Non-pigmented ciliary epithelial cell (primary cell): ENCODE results near the gene ZNF79.

Experiments
- DNase-seq: peaks from one replicate; pipeline ENCODE4 v3.0.0-alpha.2; 2010; ENCODE audit warnings: low read depth

The ZNF79 gene

GRCh38 chr9:127398275-127398647 lies 25.9 kb upstream of the ZNF79 start:
- DNase-seq, result no peak

- DNase-seq, result no peak
Measured at GRCh38 chr9:127398715-127399400, 25.3 kb upstream of the ZNF79 start.

GRCh38 chr9:127399736-127400269 lies 24.4 kb upstream of the ZNF79 start:
- no peak for DNase-seq

GRCh38 chr9:127402401-127403090 lies 21.6 kb upstream of the ZNF79 start:
- no peak for DNase-seq

GRCh38 chr9:127403507-127404192 lies 20.5 kb upstream of the ZNF79 start:
- no peak for DNase-seq

- no peak for DNase-seq
Measured at GRCh38 chr9:127404631-127405030, 19.6 kb upstream of the ZNF79 start.

- DNase-seq, result no peak
Measured at GRCh38 chr9:127405344-127406125, 18.6 kb upstream of the ZNF79 start.

GRCh38 chr9:127406799-127407491 lies 17.2 kb upstream of the ZNF79 start:
- no peak for DNase-seq

- no peak for DNase-seq
Measured at GRCh38 chr9:127407492-127407843, 16.7 kb upstream of the ZNF79 start.

- DNase-seq, result no peak
Measured at GRCh38 chr9:127411122-127411521, 13.1 kb upstream of the ZNF79 start.

GRCh38 chr9:127415141-127415540 lies 9.0 kb upstream of the ZNF79 start:
- DNase-seq, result no peak

GRCh38 chr9:127415657-127416056 lies 8.5 kb upstream of the ZNF79 start:
- DNase-seq, result no peak

- no peak for DNase-seq
Measured at GRCh38 chr9:127417131-127418036, 6.8 kb upstream of the ZNF79 start.

GRCh38 chr9:127418037-127418471 lies 6.1 kb upstream of the ZNF79 start:
- DNase-seq, result no peak

GRCh38 chr9:127419348-127419747 lies 4.8 kb upstream of the ZNF79 start:
- DNase-seq, result no peak

- no peak for DNase-seq
Measured at GRCh38 chr9:127421057-127421456, 3.1 kb upstream of the ZNF79 start.

GRCh38 chr9:127422133-127422782 lies 1.9 kb upstream of the ZNF79 start:
- no peak for DNase-seq

- DNase-seq, result no peak
Measured at GRCh38 chr9:127422787-127423186, 1.4 kb upstream of the ZNF79 start.

- no peak for DNase-seq
Measured at GRCh38 chr9:127423476-127423933, 677 bp upstream of the ZNF79 start.

GRCh38 chr9:127424676-127424999 lies 456 bp downstream of the ZNF79 start:
- no peak for DNase-seq
